HG03565 (cell line): ENCODE results near the gene MAST3.
A peak's percentile ranks its signal among the peaks of the same experiment; 100 is the strongest.

ENCODE experiments used
- ATAC-seq: cut with Tn5 transposase; IDR thresholded peaks from one replicate; pipeline ENCODE4 v1.9.1; 2021; ENCODE audit warnings: mild to moderate bottlenecking, moderate library complexity; ENCODE audit not compliant: unreplicated experiment

The MAST3 gene

DNA sequence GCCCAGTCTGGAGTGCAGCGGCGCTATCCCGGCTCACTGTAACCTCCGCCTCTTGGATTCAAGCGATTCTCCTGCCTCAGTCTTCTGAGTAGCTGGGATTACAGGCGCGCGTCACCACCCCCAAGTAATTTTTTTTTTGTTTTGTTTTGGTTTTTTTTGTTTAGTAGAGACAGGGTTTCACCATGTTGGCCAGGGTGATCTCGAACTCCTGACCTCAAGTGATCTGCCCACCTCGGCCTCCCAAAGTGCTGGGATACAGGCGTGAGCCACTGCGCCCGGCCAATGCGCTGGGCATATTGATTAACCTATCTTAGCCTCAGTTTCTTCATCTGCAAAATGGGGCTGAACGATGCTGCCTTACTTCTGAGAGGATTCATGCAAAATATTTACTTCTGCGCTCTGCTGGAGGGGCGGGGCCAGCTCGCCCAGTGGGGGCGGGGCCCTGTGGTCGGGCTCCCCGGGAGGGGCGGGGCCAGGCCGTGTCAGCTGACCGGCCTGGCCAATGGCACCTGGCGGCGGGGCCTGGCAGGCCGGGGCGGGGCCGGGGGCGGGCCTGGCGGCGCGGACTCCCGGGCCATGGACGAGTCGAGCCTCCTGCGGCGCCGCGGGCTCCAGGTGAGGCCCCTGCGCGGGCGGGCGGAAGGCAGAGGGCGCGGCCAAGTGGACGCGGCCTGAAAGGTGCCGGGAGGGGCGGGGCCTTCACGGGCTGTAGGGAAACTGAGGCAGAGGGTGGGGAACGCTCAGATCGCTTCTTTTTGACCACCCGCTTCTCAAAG lies at the start of gene MAST3:
Gene MAST3 (plus strand): TSS at position 562 of the 776 bp plus-strand sequence. CDS start 15 bp downstream, at position 577.
- ATAC-seq, result peak; percentile 51

DNA sequence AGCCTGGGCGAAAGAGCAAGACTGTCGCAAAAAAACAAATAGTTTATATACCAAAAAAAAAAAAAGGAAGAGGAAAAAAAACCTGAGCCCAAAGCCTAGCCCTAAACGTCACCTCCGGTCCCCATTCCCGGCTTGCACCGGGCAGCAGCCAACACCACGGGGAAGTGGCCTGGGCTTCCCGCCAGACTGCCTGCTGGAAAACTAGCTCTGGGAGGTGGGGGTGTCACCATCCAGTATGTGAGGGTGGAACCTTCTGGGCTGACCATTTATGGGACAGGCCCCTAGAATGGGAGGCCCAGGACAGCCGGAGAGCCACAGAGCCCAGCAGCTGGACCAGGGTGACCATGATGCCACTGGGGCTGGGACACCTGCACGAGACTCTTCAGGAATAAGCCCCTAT lies 48.2 kb upstream of the MAST3 start:
- ATAC-seq, result no peak

DNA sequence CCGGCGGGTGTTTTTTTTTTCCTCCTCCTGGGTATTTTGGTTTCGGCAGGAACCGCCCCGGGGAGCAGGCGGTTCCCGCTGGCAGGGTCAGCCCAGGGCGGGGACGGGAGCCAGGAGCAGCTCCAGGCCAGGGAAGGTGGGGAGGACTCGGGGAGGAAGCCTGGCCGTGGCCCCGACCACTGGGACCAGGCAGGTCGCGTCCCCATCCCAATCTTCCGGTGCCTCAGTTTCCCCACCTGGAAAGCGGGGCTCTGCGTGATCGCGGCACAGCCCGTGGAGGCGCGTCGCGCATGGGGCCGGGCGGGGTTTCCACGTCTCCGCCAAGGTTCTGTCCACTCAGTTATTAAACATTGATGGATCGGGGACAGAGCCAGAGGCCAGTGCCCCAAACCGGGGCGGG lies 45.7 kb upstream of the MAST3 start:
- ATAC-seq, result no peak

DNA sequence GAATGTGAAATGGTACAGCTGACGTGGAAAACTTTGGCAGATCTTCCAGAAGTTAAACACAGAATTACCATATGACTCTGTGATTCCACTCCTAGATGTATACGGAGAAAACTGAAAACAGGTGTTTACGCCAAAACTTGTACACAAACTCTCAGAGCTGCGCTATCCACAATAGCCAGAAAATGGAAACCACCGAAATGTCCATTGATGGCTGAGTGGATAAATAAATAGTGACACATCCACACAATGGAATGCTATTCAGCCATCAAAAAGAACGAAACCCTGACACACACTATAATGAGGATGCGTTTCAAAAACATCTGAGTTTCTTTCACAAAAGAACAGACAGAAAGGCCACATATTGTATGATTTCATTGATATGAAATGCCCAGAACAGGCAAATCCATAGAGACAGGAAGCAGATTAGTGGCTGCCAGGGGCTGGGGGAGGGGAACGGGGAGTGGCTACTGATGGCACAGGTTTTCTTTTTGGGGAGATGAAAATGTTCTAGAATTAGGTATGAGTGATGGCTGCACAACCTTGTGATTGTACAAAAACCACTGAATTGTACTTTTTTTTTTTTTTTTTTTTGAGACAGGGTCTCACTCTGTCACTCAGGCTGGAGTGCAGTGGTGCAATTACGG lies 43.9 kb upstream of the MAST3 start:
- ATAC-seq, result no peak

DNA sequence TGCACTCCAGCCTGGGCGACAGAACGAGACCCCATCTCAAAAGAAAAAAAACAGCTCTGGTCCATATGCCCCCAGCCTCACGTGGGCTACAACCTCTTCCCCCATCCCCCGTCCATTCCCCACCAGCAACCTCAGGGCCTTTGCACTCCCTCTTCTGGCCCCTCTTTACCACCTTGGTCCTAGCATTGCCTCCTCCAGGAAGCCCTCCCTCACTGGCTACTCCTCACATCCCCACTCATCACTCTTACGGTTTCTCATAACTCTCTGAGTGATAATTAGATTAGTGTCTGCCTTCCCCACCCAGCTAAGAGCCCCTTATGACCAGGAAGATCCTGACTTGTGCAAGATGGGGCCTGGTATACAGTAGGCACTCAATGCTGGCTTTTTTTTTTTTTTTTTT lies 41.6 kb upstream of the MAST3 start:
- ATAC-seq, result no peak

DNA sequence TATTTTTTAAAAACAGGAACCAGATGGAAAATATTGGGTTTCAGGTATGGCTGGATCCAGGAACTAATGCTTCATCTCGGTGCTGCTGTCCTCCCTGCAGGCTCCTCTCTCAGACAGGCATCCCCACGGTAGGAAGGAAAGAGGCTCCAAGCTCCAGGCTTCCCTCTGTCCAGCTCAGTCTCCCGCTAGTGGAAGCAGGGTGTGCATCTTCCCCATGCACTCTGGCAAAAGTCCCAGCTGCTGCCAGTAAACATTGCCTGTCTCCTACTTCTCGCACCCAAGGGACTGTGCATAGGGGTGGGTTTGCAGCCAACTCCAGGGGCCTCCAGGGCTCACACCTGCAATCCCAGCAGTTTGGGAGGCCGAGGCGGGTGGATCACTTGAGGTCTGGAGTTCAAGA lies 40.0 kb upstream of the MAST3 start:
- ATAC-seq, result no peak

DNA sequence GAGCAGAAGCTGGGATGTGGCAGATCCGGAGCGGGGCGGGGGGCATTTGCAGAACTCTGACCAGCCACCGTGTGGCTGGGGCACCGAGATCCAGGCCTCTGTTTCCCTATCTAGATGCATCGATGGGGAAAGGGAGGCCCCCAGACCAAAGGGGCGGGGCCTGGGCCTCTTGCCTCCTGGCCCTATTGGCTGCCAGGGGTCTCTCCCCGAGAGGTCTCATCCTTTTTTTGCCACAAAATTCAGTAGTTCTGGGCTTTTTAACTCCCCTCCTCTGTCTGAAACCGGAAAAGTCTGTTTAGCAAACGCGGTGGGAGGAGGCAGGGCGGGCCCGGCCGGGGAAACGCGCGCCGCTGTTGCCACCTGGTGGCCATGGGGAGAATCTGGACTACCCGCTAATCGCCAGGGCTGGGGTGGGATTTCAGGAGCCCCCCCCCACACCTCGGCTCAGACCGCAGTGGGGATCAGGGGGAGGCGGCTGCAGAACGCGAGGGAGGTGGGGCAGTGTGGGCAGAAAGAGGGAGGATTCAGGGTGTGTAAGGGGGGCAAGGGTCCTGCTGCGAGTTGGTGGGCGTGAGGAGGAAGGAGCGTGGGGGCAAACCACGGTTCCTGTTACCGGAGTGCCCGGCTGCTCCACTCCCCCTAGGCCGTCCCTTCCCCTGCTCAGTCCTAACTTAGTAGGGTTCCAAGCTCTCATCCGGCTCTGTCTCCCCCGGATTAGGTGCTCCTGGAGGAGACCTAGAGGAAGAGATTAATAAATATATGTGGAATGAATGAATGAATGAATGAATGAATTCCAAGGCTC lies 39.2 kb upstream of the MAST3 start:
- ATAC-seq, result no peak

DNA sequence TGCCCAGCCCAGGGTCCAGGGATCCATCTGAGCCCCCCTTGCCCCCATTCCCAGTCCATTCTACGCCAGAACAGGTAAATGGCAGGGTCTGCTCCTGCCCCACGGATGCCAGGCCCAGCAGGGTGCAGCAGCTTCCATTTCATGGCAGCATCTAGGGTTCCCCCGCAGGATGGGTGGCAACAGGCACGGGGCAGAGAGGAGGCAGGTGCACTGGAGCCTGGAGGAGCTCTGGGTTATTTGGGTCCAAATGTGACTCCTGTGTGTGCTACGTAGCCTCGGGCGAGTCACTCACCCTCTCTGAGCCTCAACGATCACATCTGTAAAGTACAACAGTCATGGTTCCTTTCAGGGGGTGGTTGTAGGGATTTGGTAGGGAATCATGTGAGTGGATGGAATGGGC lies 38.3 kb upstream of the MAST3 start:
- ATAC-seq, result no peak

DNA sequence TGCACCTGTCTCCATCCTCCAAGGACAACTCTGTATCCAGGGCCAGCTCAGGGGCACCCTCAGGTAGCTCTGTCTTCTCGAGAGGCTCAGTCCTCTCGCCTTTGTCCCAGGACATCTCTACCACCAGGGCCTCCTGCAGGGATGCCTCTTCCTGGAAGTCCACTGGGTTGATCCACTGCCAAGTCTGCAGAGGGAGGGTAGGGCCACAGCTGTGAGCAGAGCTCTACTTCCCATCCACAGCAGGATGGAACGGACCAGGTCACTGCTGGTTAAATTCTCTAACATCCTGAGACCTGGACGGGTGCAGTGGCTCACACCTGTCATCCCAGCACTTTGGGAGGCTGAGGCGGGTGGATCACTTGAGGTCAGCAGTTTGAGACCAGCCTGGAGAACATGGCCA lies 37.7 kb upstream of the MAST3 start:
- ATAC-seq, result no peak

DNA sequence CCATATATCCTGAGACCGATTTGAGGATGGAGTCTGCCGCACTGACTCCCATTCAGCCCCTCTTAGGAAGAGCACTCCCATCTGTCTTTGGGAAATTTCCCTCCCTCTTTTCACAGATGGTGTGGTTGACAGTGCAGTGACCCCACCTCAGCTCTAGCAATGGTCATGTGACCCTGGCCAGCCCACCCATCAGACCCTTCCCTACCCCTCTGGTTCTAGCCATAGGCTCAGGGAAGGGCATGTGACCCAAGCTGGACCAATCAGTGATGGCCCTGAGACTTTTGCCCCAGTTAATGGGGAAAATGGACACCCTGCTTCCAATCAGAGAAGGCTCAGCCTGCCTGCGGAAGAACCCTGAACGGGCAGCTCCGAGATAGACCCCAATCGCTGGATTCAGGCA lies 37.1 kb upstream of the MAST3 start:
- no peak for ATAC-seq

DNA sequence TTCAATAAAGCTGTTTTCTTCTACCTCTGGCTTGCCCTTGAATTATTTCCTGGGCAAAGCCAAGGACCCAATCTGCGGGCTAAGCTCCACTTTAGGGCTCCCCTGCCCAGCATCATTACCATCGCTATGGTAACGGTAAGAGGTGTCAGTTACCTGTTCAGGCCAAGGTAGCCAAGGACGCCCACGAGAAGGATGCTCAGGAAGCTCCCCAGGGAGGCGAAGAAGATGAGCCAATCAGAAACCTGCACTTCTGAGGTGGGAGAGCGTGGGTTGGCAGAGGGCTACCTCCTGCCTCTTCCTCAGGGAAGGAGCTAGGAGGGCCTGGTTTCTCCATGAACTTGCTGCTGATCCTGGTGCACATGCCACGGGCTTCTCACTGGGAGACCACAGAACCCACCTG lies 35.5 kb upstream of the MAST3 start:
- ATAC-seq, result no peak

DNA sequence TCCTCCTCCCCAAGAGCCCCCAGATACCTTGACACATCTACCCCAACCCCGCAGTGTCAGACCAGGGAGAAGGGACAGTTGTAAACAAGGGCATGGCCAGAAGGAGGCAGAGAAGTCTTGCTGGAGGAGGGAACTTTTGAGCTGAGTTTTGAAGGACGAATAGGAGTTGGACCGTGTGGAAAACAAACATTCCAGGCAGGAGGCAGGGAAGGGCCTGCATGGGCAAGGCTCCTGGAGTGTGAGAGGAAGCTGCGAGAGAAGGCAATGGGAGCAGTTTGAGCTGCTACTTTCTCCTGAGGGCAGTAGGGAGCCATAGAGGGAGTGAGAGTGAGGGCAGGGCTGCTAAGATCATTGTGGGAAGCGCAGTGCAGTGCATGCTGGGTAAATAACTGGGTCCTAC lies 34.1 kb upstream of the MAST3 start:
- ATAC-seq, result no peak

DNA sequence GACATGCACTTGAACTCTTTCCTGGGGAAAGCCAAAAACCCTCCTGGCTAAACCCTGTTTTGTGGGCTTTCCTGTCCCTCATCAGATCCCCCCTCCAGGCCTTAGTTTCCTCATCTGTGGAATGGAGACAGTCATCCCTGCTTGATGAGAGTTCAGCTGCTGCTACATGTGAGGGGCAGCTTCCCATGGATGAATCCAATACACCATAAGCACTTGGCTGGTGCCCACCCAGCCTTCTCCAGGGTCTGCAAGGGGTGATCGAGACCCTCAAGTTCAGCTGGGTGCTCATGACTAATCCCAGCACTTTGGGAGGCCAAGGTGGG lies 32.4 kb upstream of the MAST3 start:
- no peak for ATAC-seq

DNA sequence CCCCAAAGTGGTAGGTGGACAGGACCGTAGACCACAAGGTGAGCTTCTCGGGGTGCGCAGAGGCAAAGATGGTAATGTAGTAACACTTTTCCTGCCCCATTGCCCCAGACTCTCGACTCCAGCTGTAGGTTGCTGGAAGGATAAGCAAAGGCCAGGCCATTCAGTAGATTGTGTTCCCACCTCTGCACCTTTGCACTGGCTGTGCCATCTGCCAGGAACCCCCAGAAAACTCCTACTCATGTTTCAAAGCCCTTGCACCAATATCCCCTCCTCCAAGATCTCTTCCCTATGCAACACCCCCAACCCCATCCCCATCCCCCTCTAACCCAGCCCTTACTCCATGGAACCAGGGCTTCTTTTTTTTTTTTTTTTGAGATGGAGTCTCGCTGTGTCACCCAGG lies 29.2 kb upstream of the MAST3 start:
- ATAC-seq, result no peak

DNA sequence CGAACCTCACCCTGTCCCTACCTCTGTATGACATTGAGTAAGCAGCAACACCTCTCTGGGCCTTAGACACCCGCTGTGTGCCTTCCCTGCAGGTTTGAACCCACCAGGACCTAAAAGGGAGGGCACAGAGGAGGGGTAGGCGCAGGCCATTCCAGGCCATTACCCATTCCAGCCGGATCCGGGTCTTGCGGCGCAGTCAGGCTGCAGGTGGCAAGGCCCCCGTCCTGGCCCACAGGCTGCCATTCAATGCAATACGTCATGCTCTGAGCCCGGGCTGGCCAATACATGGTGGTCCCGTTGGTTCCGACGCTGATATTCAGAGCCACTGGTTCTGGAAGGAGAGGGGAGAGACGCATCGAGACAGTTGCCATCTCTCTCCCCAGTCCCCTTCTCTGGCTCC lies 28.2 kb upstream of the MAST3 start:
- ATAC-seq, result no peak

DNA sequence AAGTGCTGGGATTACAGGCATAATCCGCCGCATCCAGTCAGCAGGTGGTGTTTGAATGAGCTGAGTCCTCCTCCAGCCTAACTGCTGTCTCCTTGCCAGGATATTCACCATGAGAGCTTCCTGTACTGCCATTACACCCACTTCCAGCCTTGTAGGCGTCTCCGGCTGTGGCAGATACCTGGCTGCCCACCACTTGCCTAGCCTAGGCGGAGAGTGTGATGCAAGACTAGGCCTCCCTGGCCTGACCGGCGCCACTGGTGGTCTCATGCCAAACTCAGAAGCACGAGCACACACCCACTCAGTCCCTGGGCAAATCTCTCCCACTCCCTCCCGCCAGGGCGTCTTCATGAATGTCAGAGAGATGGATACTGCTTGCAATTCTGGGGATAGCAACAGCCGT lies 27.4 kb upstream of the MAST3 start:
- ATAC-seq, result no peak

DNA sequence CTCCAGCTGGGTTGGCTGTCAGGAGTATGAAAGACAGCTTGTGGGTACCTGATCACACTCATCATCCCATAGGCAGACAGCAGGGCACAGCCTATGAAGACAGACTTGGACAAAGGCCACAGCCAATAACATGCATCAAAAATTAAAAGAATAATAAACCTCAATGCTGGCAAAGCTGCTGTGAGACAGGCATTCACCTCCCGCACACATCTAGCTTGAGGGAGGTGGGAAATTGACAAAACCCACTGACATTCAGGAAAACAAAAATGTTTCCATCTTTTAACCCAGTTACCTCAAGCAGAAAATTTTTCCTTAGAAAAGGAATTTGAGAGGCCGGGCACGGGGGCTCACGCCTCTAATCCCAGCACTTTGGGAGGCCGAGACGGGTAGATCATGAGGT lies 25.2 kb upstream of the MAST3 start:
- ATAC-seq, result no peak

DNA sequence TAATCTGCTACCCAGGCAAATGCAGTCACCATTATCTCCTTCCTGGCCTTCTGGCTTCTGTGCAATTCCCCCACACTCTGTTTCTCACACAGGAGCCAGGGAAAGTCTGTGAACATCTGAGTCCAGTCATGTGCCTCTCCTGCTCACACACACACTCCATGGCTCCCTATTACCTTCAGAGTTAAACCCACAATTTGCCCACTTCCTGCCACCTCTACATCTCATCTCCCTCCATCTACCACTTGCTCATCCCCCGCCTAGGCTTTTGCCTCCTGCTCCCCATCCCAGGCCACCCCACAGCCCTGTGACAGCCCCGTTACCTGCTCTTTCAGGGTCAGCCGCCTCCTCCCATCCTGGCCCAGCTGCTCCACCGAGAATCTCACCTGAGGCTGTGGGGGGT lies 24.4 kb upstream of the MAST3 start:
- no peak for ATAC-seq

DNA sequence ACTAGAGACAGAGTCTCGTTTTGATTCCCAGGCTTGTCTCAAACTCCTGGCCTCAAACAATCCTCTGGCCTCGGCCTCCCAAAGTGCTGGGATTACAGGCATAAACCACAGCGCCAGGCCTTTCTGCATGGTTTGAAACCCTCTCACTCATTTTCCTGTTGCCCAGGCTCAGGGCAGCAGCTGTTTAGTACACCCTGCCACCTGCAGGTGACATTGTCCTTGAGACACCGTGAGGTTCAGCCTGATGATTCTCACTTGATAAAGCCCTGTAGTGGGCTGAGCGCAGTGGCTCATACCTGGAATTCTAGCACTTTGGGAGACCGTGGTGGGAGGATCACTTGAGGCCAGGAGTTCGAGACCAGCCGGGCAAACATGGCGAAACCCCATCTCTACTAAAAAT lies 23.4 kb upstream of the MAST3 start:
- no peak for ATAC-seq

DNA sequence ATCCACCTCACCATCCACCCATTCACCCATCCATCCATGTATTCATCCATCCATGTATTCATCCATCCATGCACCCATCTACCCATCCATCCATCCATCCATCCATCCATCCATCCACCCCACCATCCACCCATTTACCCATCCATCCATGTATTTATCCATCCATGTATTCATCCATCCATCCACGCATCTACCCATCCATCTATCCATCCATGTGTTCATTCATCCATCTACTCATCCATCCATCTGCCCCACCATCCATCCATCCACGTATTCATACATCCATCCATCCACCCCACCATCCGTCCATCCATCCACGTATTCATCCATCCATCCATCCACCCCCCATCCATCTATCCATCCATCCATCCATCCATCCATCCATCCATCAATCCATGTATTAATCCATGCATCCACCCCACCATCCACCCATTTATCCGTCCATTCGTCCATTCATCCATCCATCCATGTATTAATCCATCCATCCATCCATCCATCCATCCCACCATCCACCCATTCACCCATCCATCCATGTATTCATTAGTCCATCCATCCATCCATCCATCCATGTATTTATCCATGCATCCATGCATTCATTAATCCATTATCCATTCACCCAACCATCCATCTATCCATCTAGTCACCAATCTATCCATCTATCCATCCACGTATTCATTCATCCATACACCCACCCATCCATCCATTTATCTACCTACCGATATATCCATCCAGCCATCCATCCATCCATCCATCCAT lies 13.5 kb upstream of the MAST3 start:
- ATAC-seq, result no peak

DNA sequence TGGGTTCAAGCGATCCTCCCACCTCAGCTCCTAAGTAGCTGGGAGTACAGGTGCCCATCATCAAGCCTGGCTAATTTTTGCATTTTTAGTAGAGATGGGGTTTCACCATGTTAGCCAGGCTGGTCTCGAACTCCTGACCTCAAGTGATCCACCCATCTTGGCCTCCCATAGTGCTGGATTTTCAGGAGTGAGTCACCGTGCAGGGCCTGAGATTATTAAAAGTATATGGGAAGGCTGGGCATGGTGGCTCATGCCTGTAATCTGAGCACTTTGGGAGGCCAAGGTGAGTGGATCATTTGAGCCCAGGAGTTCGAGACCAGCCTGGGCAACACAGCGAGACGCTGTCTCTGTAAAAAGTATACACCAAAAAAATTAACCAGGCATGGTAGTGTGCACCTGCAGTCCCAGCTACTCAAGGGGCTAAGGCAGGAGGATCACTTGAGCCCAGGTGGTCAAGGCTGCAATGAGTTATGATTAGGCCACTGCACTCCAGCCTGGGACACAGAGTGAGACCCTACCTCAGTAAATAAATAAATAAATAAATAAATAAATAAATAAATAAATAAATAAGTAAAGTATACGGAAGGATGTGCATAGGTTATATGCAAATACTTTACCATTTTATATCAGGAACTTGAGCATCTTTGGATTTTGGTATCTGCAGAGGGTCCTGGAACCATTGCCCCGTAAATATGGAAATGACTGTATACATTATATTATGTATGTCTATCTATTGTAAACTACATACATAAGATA lies 11.7 kb upstream of the MAST3 start:
- no peak for ATAC-seq
